GM19023 (cell line): Measurements from ENCODE around the gene DSN1.

Experiments
- ATAC-seq: cut with Tn5 transposase; IDR thresholded peaks from one replicate; pipeline ENCODE4 v1.9.1; 2021; ENCODE audit warnings: mild to moderate bottlenecking, moderate library complexity; ENCODE audit not compliant: unreplicated experiment

The DSN1 gene

GRCh38 chr20:36758276-36758675, 15.3 kb downstream of the DSN1 start:
- ATAC-seq: no peak

- ATAC-seq: no peak
Observed at GRCh38 chr20:36756496-36756895, 17.1 kb downstream of the DSN1 start.

- no peak for ATAC-seq
Observed at GRCh38 chr20:36754656-36755222, 18.8 kb downstream of the DSN1 start.

- no peak for ATAC-seq
Observed at GRCh38 chr20:36752582-36752981, 21.0 kb downstream of the DSN1 start.

- peak; percentile 89 for ATAC-seq
Observed at GRCh38 chr20:36745927-36746659, 27.5 kb downstream of the DSN1 start, which contains the start of gene NDRG3. Gene NDRG3 (minus strand): TSS chr20:36746090. CDS start chr20:36721735, 24,355 bp downstream.

GRCh38 chr20:36745234-36745926, 28.2 kb downstream of the DSN1 start:
- peak; percentile 43 for ATAC-seq

- no peak for ATAC-seq
Observed at GRCh38 chr20:36744764-36745191, 28.8 kb downstream of the DSN1 start.

- no peak for ATAC-seq
Observed at GRCh38 chr20:36744243-36744642, 29.3 kb downstream of the DSN1 start.

- no peak for ATAC-seq
Observed at GRCh38 chr20:36742558-36742957, 31.0 kb downstream of the DSN1 start.

- no peak for ATAC-seq
Observed at GRCh38 chr20:36741072-36741471, 32.5 kb downstream of the DSN1 start.

- ATAC-seq: no peak
Observed at GRCh38 chr20:36737183-36737499, 36.4 kb downstream of the DSN1 start.

- ATAC-seq: no peak
Observed at GRCh38 chr20:36736451-36737182, 36.9 kb downstream of the DSN1 start.

- no peak for ATAC-seq
Observed at GRCh38 chr20:36732456-36732855, 41.1 kb downstream of the DSN1 start.

- ATAC-seq: no peak
Observed at GRCh38 chr20:36728986-36729385, 44.6 kb downstream of the DSN1 start.

- no peak for ATAC-seq
Observed at GRCh38 chr20:36726168-36726567, 47.4 kb downstream of the DSN1 start.

GRCh38 chr20:36720510-36720909, 53.1 kb downstream of the DSN1 start:
- ATAC-seq: no peak

GRCh38 chr20:36717657-36718056, 55.9 kb downstream of the DSN1 start:
- ATAC-seq: no peak

GRCh38 chr20:36717021-36717420, 56.5 kb downstream of the DSN1 start:
- no peak for ATAC-seq

- no peak for ATAC-seq
Observed at GRCh38 chr20:36712775-36713174, 60.8 kb downstream of the DSN1 start.

- ATAC-seq: no peak
Observed at GRCh38 chr20:36709126-36709525, 64.4 kb downstream of the DSN1 start.

GRCh38 chr20:36703530-36703929, 70.0 kb downstream of the DSN1 start:
- ATAC-seq: no peak
